AG10803 (cell line): ENCODE results near the gene ZFYVE1.
"Not testable (repeated sequence)": the region's sequence is repeated elsewhere in the genome, so short reads cannot be mapped to it uniquely, and the experiment has no call there.

Source experiments
- DNase-seq: peaks from one replicate; pipeline ENCODE4 v3.0.0; 2010; ENCODE audit warnings: low read depth
- H3K4me3 ChIP-seq: 2 replicates; pipeline ENCODE4 v1.5.1; 2011; ENCODE audit warnings: mild to moderate bottlenecking, low read length, control low read depth
- CTCF ChIP-seq: conservative IDR thresholded peaks from 2 replicates; pipeline ENCODE4 v1.5.1; 2011; ENCODE audit warnings: mild to moderate bottlenecking, low read length, control low read depth, inconsistent platforms

Gene ZFYVE1

GRCh38 chr14:72968316-72968715 lies 58.6 kb downstream of the ZFYVE1 start:
- DNase-seq = no peak
- no peak for TF ChIP-seq CTCF

GRCh38 chr14:72966038-72966437 lies 60.9 kb downstream of the ZFYVE1 start:
- no peak overlapping the region for H3K4me3 ChIP-seq
- DNase-seq = no peak
- TF ChIP-seq CTCF = no peak

More at GRCh38 chr14:72968316-72968715, 58.6 kb downstream of the ZFYVE1 start:
- no peak overlapping the region for H3K4me3 ChIP-seq

GRCh38 chr14:72965249-72965648 lies 61.7 kb downstream of the ZFYVE1 start:
- 0 out of 2 replicates have a peak, but pooled peaks have one; percentile 6 for TF ChIP-seq CTCF
- no peak overlapping the region for H3K4me3 ChIP-seq
- DNase-seq = peak; percentile 53

- DNase-seq = peak; percentile 79
- no peak overlapping the region for H3K4me3 ChIP-seq
- no peak for TF ChIP-seq CTCF
Observed at GRCh38 chr14:72962829-72963312, 64.0 kb downstream of the ZFYVE1 start.

GRCh38 chr14:72962336-72962754 lies 64.6 kb downstream of the ZFYVE1 start:
- not testable (repeated sequence) for H3K4me3 ChIP-seq
- DNase-seq = peak; percentile 38

- TF ChIP-seq CTCF = no peak
- no peak overlapping the region for H3K4me3 ChIP-seq
- peak; percentile 33 for DNase-seq
Observed at GRCh38 chr14:72961579-72962335, 65.1 kb downstream of the ZFYVE1 start.

GRCh38 chr14:72961016-72961415 lies 65.9 kb downstream of the ZFYVE1 start:
- H3K4me3 ChIP-seq, DNase-seq: not testable (repeated sequence)

- no peak for DNase-seq
- no peak for TF ChIP-seq CTCF
- no peak overlapping the region for H3K4me3 ChIP-seq
Observed at GRCh38 chr14:72958548-72958947, 68.4 kb downstream of the ZFYVE1 start.
